ENCODE results near the gene MEFV. TPM values are rescaled to one million over a fixed set of nuclear protein-coding genes. Genes with fewer than 3 reads are reported as not detected.

MEFV gene
- total and polyA plus RNA-seq, 2 of the 4 experiments (the other 2 are of a cell fraction) = not detected

DNA sequence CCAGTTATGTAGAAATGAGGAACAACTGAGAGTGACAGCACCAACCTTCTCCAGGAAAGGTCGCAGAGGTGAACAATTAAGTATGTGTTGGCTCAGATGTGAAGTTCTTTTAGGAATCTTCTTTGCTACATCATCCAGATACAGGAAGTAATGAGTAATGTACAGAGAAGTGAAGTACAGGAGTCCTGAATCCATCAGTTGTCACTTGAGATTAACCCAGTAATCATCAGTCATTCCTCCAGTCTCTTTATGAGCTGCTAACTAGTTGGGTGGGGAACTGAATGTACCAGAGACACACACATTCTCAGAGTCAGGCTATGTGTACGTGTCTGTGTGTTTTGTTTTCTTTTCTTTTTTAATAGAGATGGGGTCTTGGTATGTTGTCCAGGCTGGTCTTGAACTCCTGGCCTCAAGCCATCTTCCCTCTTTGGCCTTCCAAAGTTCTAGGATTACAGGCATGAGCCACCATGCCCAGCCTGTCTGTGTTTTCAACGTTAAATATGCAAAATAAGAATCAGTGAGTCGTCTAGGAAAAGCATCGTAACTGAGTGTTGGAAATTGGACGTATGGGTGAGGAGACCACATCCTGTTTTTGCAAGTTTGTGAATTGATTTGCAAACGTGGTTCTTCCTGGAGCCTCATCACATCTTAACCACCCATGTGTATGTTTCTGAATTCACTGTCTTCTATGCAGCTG is 41.4 kb downstream of the MEFV start:
- no peaks in the 10 kb centered on the region for H3K79me1 ChIP-seq (ENCODE audit: low read depth in 1 of 2, low read length in 2 of 2)
- H2AK9ac ChIP-seq (replicated peaks; ENCODE audit: low read depth, low read length, poor library complexity) = no peak overlapping the region
- no peak overlapping the region for H3K27ac ChIP-seq (ENCODE audit: insufficient read depth, low read length)
- H3K9me1 ChIP-seq (ENCODE audit: insufficient read depth, low read length) = no peaks in the 10 kb centered on the region
- no peak overlapping the region for H2BK20ac ChIP-seq (ENCODE audit: low read depth, low read length)
- no CpG with 5 or more reads among the region's 7 CpGs for WGBS, 2 experiments (ENCODE audit: extremely low coverage in 2 of 2, insufficient read length in 1 of 2)
- no peak for ATAC-seq (ENCODE audit: low read depth)
- H3K56ac ChIP-seq (ENCODE audit: extremely low read depth, insufficient read depth, low read length) = no peak overlapping the region
- intact Hi-C loops (cut with micrococcal nuclease) (no loop called here), dilution Hi-C loops (cut with HindIII; ENCODE audit: low sequenced_read_pairs, unreplicated experiment) (no loop called here), in situ Hi-C loops (cut with MboI; ENCODE audit: low sequenced_read_pairs) (no loop called here)
- H2BK5ac ChIP-seq (ENCODE audit: low read depth, low read length, poor library complexity, severe bottlenecking) = no peak overlapping the region
- H4K5ac ChIP-seq (ENCODE audit: low read depth, low read length) = no peak overlapping the region
- H4K91ac ChIP-seq (ENCODE audit: insufficient read depth, low read depth, low read length) = no peak overlapping the region
- no peak overlapping the region for H2BK15ac ChIP-seq (ENCODE audit: low read depth, low read length)
- no peak overlapping the region for H3K14ac ChIP-seq (replicated peaks; ENCODE audit: low read depth, low read length)
- ChIA-PET CTCF (no interaction called here), POLR2A (ENCODE audit: unreplicated experiment) (no interaction called here)
- H3K18ac ChIP-seq (ENCODE audit: low read depth, low read length) = no peak overlapping the region
- no peak overlapping the region for H2AK5ac ChIP-seq (ENCODE audit: low read depth, low read length)
- H3K9ac ChIP-seq (ENCODE audit: low read depth, low read length) = no peak overlapping the region
- H3K4ac ChIP-seq (ENCODE audit: low read depth, low read length) = no peak overlapping the region
- H4K20me1 ChIP-seq (ENCODE audit: insufficient read depth, low read length) = no peaks in the 10 kb centered on the region
- no TSS peak for BruUV-seq (replicated peaks)
- no peak overlapping the region for H3K4me2 ChIP-seq (ENCODE audit: low read depth, low read length)
- DNase-seq = no peak
- H2AFZ ChIP-seq (replicated peaks; ENCODE audit: low read length, poor library complexity) = no peak overlapping the region
- TF ChIP-seq POLR2A (IDR thresholded peaks at IDR 0.05; ENCODE audit: low read depth, low read length) = no peak
- no peak for TF ChIP-seq USF2 (IDR thresholded peaks at IDR 0.05; ENCODE audit: low read depth, low read length)
- no peak for TF ChIP-seq NFE2L2 (IDR thresholded peaks at IDR 0.05; ENCODE audit: low read depth, low read length)
- TF ChIP-seq RFX5 (IDR thresholded peaks at IDR 0.05; ENCODE audit: low read depth, low read length) = no peak
- no peak for TF ChIP-seq FOS (IDR thresholded peaks at IDR 0.05; ENCODE audit: low read depth, low read length)
- TF ChIP-seq MAFK (IDR thresholded peaks at IDR 0.05; ENCODE audit: low read depth, low read length) = no peak
- no peak for TF ChIP-seq RAD21 (IDR thresholded peaks at IDR 0.05; ENCODE audit: low read length)
- TF ChIP-seq CEBPB (IDR thresholded peaks at IDR 0.05; ENCODE audit: low read depth, low read length) = no peak
- no peak for TF ChIP-seq RCOR1 (IDR thresholded peaks at IDR 0.05; ENCODE audit: insufficient replicate concordance, low read length)
- TF ChIP-seq MXI1 (IDR thresholded peaks at IDR 0.05; ENCODE audit: borderline replicate concordance, low read depth, low read length) = no peak
- no peak for TF ChIP-seq CTCF (conservative IDR thresholded peaks at IDR 0.05; ENCODE audit: low read depth, low read length)
- no peak for TF ChIP-seq CHD1 (IDR thresholded peaks at IDR 0.05; ENCODE audit: low read depth, low read length)
- no peak for TF ChIP-seq BHLHE40 (IDR thresholded peaks at IDR 0.05; ENCODE audit: low read depth, low read length)
- no peak for TF ChIP-seq SMC3 (IDR thresholded peaks at IDR 0.05; ENCODE audit: low read depth, low read length)
- TF ChIP-seq MAZ (IDR thresholded peaks at IDR 0.05; ENCODE audit: borderline replicate concordance, low read depth, low read length) = no peak
- TF ChIP-seq, protein P1, sequence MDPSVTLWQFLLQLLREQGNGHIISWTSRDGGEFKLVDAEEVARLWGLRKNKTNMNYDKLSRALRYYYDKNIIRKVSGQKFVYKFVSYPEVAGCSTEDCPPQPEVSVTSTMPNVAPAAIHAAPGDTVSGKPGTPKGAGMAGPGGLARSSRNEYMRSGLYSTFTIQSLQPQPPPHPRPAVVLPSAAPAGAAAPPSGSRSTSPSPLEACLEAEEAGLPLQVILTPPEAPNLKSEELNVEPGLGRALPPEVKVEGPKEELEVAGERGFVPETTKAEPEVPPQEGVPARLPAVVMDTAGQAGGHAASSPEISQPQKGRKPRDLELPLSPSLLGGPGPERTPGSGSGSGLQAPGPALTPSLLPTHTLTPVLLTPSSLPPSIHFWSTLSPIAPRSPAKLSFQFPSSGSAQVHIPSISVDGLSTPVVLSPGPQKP (IDR thresholded peaks at IDR 0.05; ENCODE audit: borderline replicate concordance, low read depth, low read length) = no peak
- H3K23ac ChIP-seq (ENCODE audit: low read depth, low read length) = no peak overlapping the region
- no peak overlapping the region for H4K8ac ChIP-seq (ENCODE audit: low read depth in 2 of 2, low read length in 2 of 2)
- H3K4me1 ChIP-seq (ENCODE audit: control insufficient read depth, insufficient read depth, low read length) = no peaks in the 10 kb centered on the region
- no peaks in the 10 kb centered on the region for H3K36me3 ChIP-seq (ENCODE audit: control insufficient read depth, insufficient read depth, low read length)
- no peaks in the 10 kb centered on the region for H3K9me3 ChIP-seq (ENCODE audit: control insufficient read depth, insufficient read depth, low read length)
- H3K27me3 ChIP-seq (ENCODE audit: control insufficient read depth, insufficient read depth, low read length) = no peaks in the 10 kb centered on the region
- no peak overlapping the region for H2BK120ac ChIP-seq (ENCODE audit: low read depth, low read length)
- H3K4me3 ChIP-seq (ENCODE audit: insufficient read depth, low read depth, low read length) = no peak overlapping the region

Data from IMR-90 (cell line).